Sigmoid colon (tissue), 3 donors: ENCODE measurements around the gene IGFLR1.

Experiments used
- CTCF ChIP-seq, 4 experiments: fragments of 450-650 bp in 3 of 4; fragments of 200-600 bp in 1 of 4; IDR thresholded peaks; one replicate each; pipeline ENCODE4 v1.5.1; 2016 to 2019; ENCODE audit warnings: antibody characterized with exemption in 4 of 4, mild to moderate bottlenecking in 3 of 4, moderate library complexity in 2 of 4
- POLR2A ChIP-seq, 2 donors: fragments of 450-650 bp; IDR thresholded peaks; one replicate each; pipeline ENCODE4 v1.6.1; 2016; ENCODE audit warnings: antibody characterized with exemption in 2 of 2, mild to moderate bottlenecking in 2 of 2, moderate library complexity in 2 of 2

GRCh38 chr19:35777961-35778360 lies 35.7 kb upstream of the IGFLR1 start:
- TF ChIP-seq CTCF (IDR thresholded peaks at IDR 0.05) (no peak), POLR2A (IDR thresholded peaks at IDR 0.05) (no peak)
